ENCODE data around the gene SMTNL2.
"Not testable (repeated sequence)": the region's sequence is repeated elsewhere in the genome, so short reads cannot be mapped to it uniquely, and the experiment has no call there.

Gene SMTNL2

DNA sequence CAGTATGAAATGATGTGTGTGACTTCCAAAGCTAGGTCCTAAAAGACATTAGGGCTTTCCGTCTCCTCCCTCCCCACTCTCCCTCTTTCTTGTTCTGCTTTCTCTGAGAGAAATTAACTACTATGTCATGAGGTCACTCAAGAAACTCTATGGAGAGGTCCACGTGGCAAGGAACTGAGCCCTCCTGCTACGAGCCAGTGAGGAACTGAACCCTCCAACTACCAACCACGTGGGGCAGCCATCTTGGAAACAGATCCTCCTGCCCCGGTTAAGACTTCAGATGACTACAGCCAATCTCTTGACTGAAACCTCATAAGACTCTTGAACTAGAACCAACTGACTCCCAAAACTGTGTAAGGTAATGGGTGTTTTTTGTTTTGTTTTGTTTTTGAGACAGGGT, 61.3 kb downstream of the SMTNL2 start:
- H3K9me2 ChIP-seq (replicated peaks; ENCODE audit: insufficient read depth, low read length) = no peaks in the 10 kb centered on the region
- DNase-seq = no peak
- no peak overlapping the region for H3K27ac ChIP-seq (ENCODE audit: low read length)
- H3K9me3 ChIP-seq (replicated peaks; ENCODE audit: insufficient read depth, low read length) = no peaks in the 10 kb centered on the region
- H3K4me1 ChIP-seq (ENCODE audit: low read length) = no peaks in the 10 kb centered on the region
- peaks cover 34% of the 10 kb centered on the region for H3K27me3 ChIP-seq (replicated peaks; ENCODE audit: insufficient read depth, low read length)
- no peak overlapping the region for H3K4me2 ChIP-seq (ENCODE audit: low read depth, low read length)
- no peaks in the 10 kb centered on the region for H4K20me1 ChIP-seq (ENCODE audit: insufficient read depth, low read length)
- no peaks in the 10 kb centered on the region for H3K79me2 ChIP-seq (ENCODE audit: low read length)
- no peak overlapping the region for H3K4me3 ChIP-seq (ENCODE audit: low read length)
- TF ChIP-seq EZH2 (optimal IDR thresholded peaks at IDR 0.05; ENCODE audit: low read depth, low read length) = no peak
- H2AFZ ChIP-seq (ENCODE audit: low read length) = peak overlapping the region; percentile 17
- no peaks in the 10 kb centered on the region for H3F3A ChIP-seq (ENCODE audit: insufficient read depth, low read length)
- H3K36me3 ChIP-seq (replicated peaks; ENCODE audit: insufficient read depth, low read length) = no peaks in the 10 kb centered on the region
- no peak overlapping the region for H3K9ac ChIP-seq (ENCODE audit: low read length)

DNA sequence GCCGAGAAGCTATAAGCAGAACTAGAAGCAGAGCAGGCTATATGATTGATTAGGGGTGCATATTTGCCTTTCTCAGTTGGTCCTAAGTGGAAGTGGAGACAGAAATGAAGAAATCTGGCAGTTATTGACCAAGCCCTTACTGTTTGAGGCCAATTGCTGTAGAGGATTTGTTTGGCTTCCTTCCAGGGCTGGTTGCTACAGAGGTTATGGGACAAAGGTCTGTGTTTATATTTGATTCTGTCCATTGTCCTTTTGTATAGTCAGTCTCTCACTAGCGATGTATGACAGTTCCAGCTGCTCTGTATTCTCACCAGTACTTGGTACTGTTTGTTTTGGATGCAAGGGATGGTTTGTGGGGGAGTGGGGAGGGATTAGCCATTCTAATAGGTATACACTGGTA, 64.4 kb downstream of the SMTNL2 start:
- DNase-seq = no peak
- no peak for TF ChIP-seq EZH2phosphoT487 (IDR thresholded peaks at IDR 0.05; ENCODE audit: low read length)
- Histone ChIP-seq H4K20me1 (ENCODE audit: insufficient read depth, low read length) (no peaks in the 10 kb centered on the region), H2AFZ (ENCODE audit: low read length) (no peak overlapping the region), H3K36me3 (replicated peaks; ENCODE audit: insufficient read depth, low read length) (no peaks in the 10 kb centered on the region), H3K79me2 (ENCODE audit: low read length) (no peaks in the 10 kb centered on the region), H3K27me3 (replicated peaks; ENCODE audit: insufficient read depth, low read length) (peaks cover 7% of the 10 kb centered on the region; the same call in 1 of the 2 replicates), H3K27ac (ENCODE audit: low read length) (no peak overlapping the region), H3K4me1 (ENCODE audit: low read length) (no peaks in the 10 kb centered on the region), H3K9ac (ENCODE audit: low read length) (no peak overlapping the region), H3K4me2 (ENCODE audit: low read depth, low read length) (no peak overlapping the region), H3F3A (ENCODE audit: insufficient read depth, low read length) (no peaks in the 10 kb centered on the region), H3K9me2 (replicated peaks; ENCODE audit: insufficient read depth, low read length) (no peaks in the 10 kb centered on the region), H3K4me3 (ENCODE audit: low read length) (no peak overlapping the region), H3K9me3 (replicated peaks; ENCODE audit: insufficient read depth, low read length) (no peaks in the 10 kb centered on the region)

DNA sequence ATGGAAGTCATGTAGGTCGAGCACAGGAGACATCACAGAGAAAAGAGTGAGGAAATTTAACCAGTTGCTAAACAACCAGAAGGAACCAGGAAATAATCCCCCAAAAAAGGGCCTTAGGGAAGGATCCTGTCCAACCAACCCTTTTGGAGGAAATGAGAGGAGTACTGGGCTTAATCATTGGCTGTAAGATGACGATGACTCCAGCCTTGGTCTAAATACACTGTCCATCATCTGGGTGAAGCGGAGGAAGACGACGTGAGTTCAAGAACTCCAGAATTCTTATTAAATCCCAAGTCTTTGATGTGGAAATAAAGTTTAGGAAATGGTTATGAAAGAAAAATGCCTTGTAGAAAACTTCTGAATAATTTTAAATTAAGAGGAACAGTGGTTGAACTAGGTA, 68.7 kb downstream of the SMTNL2 start:
- no peaks in the 10 kb centered on the region for H3K9me3 ChIP-seq (replicated peaks; ENCODE audit: insufficient read depth, low read length)
- H3K4me3 ChIP-seq (ENCODE audit: low read length) = no peak overlapping the region
- 0 out of 2 replicates have a peak, but pooled peaks cover 3% of the 10 kb centered on the region for H3K27me3 ChIP-seq (replicated peaks; ENCODE audit: insufficient read depth, low read length)
- H3K9me2 ChIP-seq (replicated peaks; ENCODE audit: insufficient read depth, low read length) = no peaks in the 10 kb centered on the region
- no peak for DNase-seq
- no peaks in the 10 kb centered on the region for H3K79me2 ChIP-seq (ENCODE audit: low read length)
- no peak overlapping the region for H3K9ac ChIP-seq (ENCODE audit: low read length)
- no peaks in the 10 kb centered on the region for H3F3A ChIP-seq (ENCODE audit: insufficient read depth, low read length)
- H4K20me1 ChIP-seq (ENCODE audit: insufficient read depth, low read length) = no peaks in the 10 kb centered on the region
- no peaks in the 10 kb centered on the region for H3K4me1 ChIP-seq (ENCODE audit: low read length)
- TF ChIP-seq, protein P1, sequence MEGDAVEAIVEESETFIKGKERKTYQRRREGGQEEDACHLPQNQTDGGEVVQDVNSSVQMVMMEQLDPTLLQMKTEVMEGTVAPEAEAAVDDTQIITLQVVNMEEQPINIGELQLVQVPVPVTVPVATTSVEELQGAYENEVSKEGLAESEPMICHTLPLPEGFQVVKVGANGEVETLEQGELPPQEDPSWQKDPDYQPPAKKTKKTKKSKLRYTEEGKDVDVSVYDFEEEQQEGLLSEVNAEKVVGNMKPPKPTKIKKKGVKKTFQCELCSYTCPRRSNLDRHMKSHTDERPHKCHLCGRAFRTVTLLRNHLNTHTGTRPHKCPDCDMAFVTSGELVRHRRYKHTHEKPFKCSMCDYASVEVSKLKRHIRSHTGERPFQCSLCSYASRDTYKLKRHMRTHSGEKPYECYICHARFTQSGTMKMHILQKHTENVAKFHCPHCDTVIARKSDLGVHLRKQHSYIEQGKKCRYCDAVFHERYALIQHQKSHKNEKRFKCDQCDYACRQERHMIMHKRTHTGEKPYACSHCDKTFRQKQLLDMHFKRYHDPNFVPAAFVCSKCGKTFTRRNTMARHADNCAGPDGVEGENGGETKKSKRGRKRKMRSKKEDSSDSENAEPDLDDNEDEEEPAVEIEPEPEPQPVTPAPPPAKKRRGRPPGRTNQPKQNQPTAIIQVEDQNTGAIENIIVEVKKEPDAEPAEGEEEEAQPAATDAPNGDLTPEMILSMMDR (IDR thresholded peaks at IDR 0.05; ENCODE audit: low read length) = no peak
- TF ChIP-seq EZH2phosphoT487 (IDR thresholded peaks at IDR 0.05; ENCODE audit: low read length) (no peak), EZH2 (optimal IDR thresholded peaks at IDR 0.05; ENCODE audit: low read depth, low read length) (no peak)
- H3K4me2 ChIP-seq (ENCODE audit: low read depth, low read length) = no peak overlapping the region
- no peak overlapping the region for H2AFZ ChIP-seq (ENCODE audit: low read length)
- no peak overlapping the region for H3K27ac ChIP-seq (ENCODE audit: low read length)
- H3K36me3 ChIP-seq (replicated peaks; ENCODE audit: insufficient read depth, low read length) = no peaks in the 10 kb centered on the region

DNA sequence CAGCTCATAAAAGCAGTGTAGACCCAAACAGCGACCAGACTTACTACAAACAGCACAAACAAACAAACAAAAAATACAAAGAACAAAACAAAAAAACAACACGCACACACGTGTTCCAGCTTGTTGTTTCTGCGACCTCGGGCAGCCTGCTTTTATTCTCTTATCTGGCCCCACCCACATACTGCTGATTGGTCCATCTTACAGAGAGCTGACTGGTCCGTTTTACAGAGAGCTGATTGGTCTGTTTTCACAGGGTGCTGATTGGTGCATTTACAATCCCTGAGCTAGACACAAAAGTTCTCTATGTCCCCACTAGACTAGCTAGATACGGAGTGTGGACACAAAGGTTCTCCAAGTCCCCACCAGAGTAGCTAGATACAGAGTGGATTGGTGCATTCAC, 71.6 kb downstream of the SMTNL2 start:
- not testable (repeated sequence) for H3K27ac ChIP-seq (ENCODE audit: low read length); H3K4me1 ChIP-seq (ENCODE audit: low read length); H3K27me3 ChIP-seq (replicated peaks; ENCODE audit: insufficient read depth, low read length); H2AFZ ChIP-seq (ENCODE audit: low read length); H4K20me1 ChIP-seq (ENCODE audit: insufficient read depth, low read length); H3K4me2 ChIP-seq (ENCODE audit: low read depth, low read length); H3K9me3 ChIP-seq (replicated peaks; ENCODE audit: insufficient read depth, low read length); H3F3A ChIP-seq (ENCODE audit: insufficient read depth, low read length); H3K36me3 ChIP-seq (replicated peaks; ENCODE audit: insufficient read depth, low read length); H3K4me3 ChIP-seq (ENCODE audit: low read length); H3K79me2 ChIP-seq (ENCODE audit: low read length); DNase-seq; H3K9ac ChIP-seq (ENCODE audit: low read length); H3K9me2 ChIP-seq (replicated peaks; ENCODE audit: insufficient read depth, low read length)

DNA sequence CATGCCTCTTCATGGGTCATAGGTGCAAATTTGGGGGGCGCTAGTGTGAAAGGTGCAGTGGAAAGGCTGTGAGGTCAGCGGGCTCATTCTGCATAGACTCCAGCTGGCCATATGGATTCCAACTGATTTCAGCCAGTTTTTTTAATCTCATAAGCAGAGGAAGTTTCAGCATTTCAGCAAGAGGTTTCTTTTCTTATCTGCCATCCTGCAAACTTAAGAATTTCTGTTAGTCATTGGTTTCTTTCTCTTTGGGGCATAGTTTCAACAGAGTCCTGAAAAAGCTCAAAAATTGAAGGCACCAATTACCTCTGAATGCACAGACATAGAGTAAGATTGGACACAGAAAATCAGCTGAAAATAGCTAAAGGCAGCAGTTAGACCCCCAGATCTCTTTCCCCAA, 73.3 kb downstream of the SMTNL2 start:
- no peak overlapping the region for H3K9ac ChIP-seq (ENCODE audit: low read length)
- H3K4me3 ChIP-seq (ENCODE audit: low read length) = no peak overlapping the region
- H2AFZ ChIP-seq (ENCODE audit: low read length) = no peak overlapping the region
- no peak for DNase-seq
- H3K9me2 ChIP-seq (replicated peaks; ENCODE audit: insufficient read depth, low read length) = no peaks in the 10 kb centered on the region
- H3K4me1 ChIP-seq (ENCODE audit: low read length) = no peaks in the 10 kb centered on the region
- TF ChIP-seq, protein P1 (IDR thresholded peaks at IDR 0.05; ENCODE audit: low read length) = no peak
- TF ChIP-seq EZH2phosphoT487 (IDR thresholded peaks at IDR 0.05; ENCODE audit: low read length) = no peak
- TF ChIP-seq EZH2 (optimal IDR thresholded peaks at IDR 0.05; ENCODE audit: low read depth, low read length) = no peak
- no peaks in the 10 kb centered on the region for H3F3A ChIP-seq (ENCODE audit: insufficient read depth, low read length)
- H3K36me3 ChIP-seq (replicated peaks; ENCODE audit: insufficient read depth, low read length) = no peaks in the 10 kb centered on the region
- no peaks in the 10 kb centered on the region for H3K9me3 ChIP-seq (replicated peaks; ENCODE audit: insufficient read depth, low read length)
- H4K20me1 ChIP-seq (ENCODE audit: insufficient read depth, low read length) = no peaks in the 10 kb centered on the region
- H3K27ac ChIP-seq (ENCODE audit: low read length) = no peak overlapping the region
- 0 out of 2 replicates have a peak, but pooled peaks cover 3% of the 10 kb centered on the region for H3K27me3 ChIP-seq (replicated peaks; ENCODE audit: insufficient read depth, low read length)
- no peak overlapping the region for H3K4me2 ChIP-seq (ENCODE audit: low read depth, low read length)
- H3K79me2 ChIP-seq (ENCODE audit: low read length) = no peaks in the 10 kb centered on the region

Measured in MM.1S (cell line).